Measurements from ENCODE around the gene PDP2.

The PDP2 gene

GRCh38 chr16:66926961-66927436, 46.7 kb downstream of the PDP2 start:
- TF ChIP-seq, protein P1, sequence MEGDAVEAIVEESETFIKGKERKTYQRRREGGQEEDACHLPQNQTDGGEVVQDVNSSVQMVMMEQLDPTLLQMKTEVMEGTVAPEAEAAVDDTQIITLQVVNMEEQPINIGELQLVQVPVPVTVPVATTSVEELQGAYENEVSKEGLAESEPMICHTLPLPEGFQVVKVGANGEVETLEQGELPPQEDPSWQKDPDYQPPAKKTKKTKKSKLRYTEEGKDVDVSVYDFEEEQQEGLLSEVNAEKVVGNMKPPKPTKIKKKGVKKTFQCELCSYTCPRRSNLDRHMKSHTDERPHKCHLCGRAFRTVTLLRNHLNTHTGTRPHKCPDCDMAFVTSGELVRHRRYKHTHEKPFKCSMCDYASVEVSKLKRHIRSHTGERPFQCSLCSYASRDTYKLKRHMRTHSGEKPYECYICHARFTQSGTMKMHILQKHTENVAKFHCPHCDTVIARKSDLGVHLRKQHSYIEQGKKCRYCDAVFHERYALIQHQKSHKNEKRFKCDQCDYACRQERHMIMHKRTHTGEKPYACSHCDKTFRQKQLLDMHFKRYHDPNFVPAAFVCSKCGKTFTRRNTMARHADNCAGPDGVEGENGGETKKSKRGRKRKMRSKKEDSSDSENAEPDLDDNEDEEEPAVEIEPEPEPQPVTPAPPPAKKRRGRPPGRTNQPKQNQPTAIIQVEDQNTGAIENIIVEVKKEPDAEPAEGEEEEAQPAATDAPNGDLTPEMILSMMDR (IDR thresholded peaks at IDR 0.05; ENCODE audit: control extremely low read depth, extremely low read depth, low read depth, missing control alignments): no peak
- ChIA-PET POLR2A (no interaction called here), CTCF (interaction anchor here (1.0 to 6.0 kb wide), 9 partner anchors 8 to 318 kb away, joined by 3 to 115 read pairs (median 6); partner anchors contain the start of genes CDH16, NAE1 and PDP2)
- DNase-seq (ENCODE audit: extremely low spot score): peak; percentile 63

- ChIA-PET CTCF (interaction anchor here (0.7 to 6.0 kb wide), 18 partner anchors 10 to 319 kb away, joined by 3 to 115 read pairs (median 5); partner anchors contain the start of genes CDH16 and PDP2), POLR2A (interaction anchor here (1.0 kb wide), 1 partner anchor 23 kb away, joined by 3 read pairs; no protein-coding TSS in a partner anchor)
- DNase-seq (ENCODE audit: extremely low spot score): no peak
- TF ChIP-seq, protein P1 (IDR thresholded peaks at IDR 0.05; ENCODE audit: control extremely low read depth, extremely low read depth, low read depth, missing control alignments): no peak
These were observed 47.8 kb downstream of the PDP2 start for GRCh38 chr16:66927918-66928649.

GRCh38 chr16:66928702-66929388, 48.5 kb downstream of the PDP2 start:
- POLR2A ChIA-PET: interaction anchor here (1.0 kb wide), 1 partner anchor 23 kb away, joined by 3 read pairs; no protein-coding TSS in a partner anchor
- TF ChIP-seq, protein P1 (IDR thresholded peaks at IDR 0.05; ENCODE audit: control extremely low read depth, extremely low read depth, low read depth, missing control alignments): peak; percentile 43

DNA sequence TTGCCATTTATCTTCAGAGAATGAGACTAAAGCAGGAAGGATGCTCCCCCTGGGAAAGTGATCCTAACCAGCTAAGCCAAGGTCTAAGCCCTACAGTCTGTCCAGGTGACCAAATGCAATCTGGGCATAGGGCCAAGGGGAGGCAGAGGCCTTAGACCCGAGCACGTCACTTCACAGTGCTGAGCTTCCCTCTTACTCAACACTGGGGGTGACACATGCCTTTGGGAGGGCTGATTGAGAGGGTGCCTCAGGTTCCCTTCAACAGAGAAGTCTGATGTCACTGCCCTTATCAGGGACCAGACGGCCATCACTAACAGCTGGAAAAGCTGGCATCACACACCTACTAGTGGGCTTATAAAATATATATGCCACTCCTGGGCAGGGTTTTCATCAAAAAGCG, 49.9 kb downstream of the PDP2 start:
- TF ChIP-seq, protein P1 (IDR thresholded peaks at IDR 0.05; ENCODE audit: control extremely low read depth, extremely low read depth, low read depth, missing control alignments): no peak
- ChIA-PET CTCF (interaction anchor here (1.1 to 2.3 kb wide), 2 partner anchors 35 to 100 kb away, joined by 4 to 18 read pairs; partner anchors contain the start of gene NAE1), POLR2A (no interaction called here)
- DNase-seq (ENCODE audit: extremely low spot score): no peak

More at GRCh38 chr16:66928702-66929388, 48.5 kb downstream of the PDP2 start:
- CTCF ChIA-PET: interaction anchor here (0.7 to 6.0 kb wide), 17 partner anchors 10 to 320 kb away, joined by 3 to 115 read pairs (median 5); partner anchors contain the start of genes CDH16 and PDP2
- no peak for DNase-seq (ENCODE audit: extremely low spot score)

DNA sequence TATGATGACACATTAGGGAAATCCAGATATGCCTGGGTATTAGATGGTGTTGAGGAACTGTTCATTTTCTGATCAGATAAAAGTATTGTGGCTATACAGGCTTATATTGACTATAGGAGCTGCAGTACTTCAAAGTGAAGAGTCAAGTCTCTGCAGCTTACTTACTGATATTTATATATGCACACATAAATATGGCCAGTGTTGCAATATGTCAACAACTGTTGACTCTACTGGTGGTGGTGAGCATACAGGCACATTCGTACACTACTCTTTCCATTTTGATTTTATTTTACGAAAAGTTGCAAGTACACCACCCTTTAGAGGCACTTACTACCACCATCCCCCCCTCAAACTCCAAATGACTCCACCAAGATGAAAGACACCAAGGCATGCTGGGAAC, 51.4 kb downstream of the PDP2 start:
- TF ChIP-seq, protein P1 (IDR thresholded peaks at IDR 0.05; ENCODE audit: control extremely low read depth, extremely low read depth, low read depth, missing control alignments): no peak
- ChIA-PET POLR2A (no interaction called here), CTCF (interaction anchor here (0.8 to 2.3 kb wide), 4 partner anchors 10 to 41 kb away, joined by 3 to 18 read pairs (median 4); no protein-coding TSS in a partner anchor)
- no peak for DNase-seq (ENCODE audit: extremely low spot score)

DNA sequence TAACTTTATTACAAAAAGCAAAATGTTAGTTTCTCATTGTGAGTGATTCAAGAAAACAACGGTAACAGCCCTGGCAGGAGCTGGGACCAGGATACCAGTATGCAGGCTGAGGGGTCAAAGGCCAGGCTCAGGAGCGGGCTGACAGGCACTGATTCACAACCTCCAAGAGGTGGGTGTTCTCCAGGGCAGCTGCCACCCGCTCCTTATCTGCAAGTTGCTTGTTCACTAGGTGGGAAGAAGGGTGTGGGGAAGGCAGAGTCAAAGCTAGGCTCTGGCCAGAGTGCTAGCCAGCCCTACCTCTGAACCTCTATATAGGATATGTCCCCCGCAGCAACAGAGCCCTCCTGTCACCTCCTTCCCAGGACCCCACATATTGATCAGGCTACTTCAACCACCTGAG, 51.8 kb downstream of the PDP2 start:
- no peak for DNase-seq (ENCODE audit: extremely low spot score)
- ChIA-PET CTCF (interaction anchor here (1.2 to 2.3 kb wide), 4 partner anchors 11 to 41 kb away, joined by 3 to 18 read pairs (median 4); no protein-coding TSS in a partner anchor), POLR2A (interaction anchor here (0.6 kb wide), 1 partner anchor 50 kb away, joined by 3 read pairs; no protein-coding TSS in a partner anchor)
- TF ChIP-seq, protein P1 (IDR thresholded peaks at IDR 0.05; ENCODE audit: control extremely low read depth, extremely low read depth, low read depth, missing control alignments): no peak

Data from GM10248 (cell line).